GM18498 (cell line): ENCODE data around the gene LMCD1.

Source experiments
- ATAC-seq: cut with Tn5 transposase; IDR thresholded peaks from one replicate; pipeline ENCODE4 v1.9.1; 2021; ENCODE audit warnings: mild to moderate bottlenecking, moderate library complexity; ENCODE audit not compliant: unreplicated experiment

LMCD1 gene

DNA sequence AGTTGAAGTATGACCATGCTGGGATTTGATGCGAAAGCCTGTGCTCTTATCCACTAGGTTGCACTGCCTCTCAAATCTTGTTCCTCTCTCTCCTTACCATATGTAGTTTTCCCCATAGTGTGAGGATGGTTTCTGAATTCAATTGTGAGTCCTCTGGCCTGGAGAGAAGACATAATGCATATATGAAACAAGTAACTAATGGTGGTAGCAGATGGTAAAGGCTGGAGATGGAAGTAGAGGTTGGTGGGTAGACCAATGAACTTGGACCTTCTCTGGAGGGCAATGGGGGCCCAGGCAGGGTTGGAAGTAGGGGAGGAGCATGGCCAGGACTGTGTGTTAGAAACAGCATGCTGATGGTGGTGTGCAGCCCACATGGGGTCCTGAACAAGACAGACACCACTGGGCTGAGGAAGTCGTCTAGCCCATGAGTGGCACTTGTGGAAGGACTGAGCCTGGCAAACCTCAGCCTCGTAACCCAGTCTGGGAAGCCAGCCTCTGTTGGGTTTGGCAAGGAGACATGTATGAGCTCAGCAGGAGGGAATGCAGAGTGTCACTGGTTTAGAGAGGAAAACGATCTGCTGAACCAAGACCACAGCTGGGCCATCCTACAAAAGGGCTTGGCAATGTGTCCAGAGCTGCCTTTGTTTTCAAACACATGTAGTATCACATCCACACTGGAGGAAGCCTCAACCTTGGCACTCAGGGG lies 18.5 kb upstream of the LMCD1 start:
- no peak for ATAC-seq

DNA sequence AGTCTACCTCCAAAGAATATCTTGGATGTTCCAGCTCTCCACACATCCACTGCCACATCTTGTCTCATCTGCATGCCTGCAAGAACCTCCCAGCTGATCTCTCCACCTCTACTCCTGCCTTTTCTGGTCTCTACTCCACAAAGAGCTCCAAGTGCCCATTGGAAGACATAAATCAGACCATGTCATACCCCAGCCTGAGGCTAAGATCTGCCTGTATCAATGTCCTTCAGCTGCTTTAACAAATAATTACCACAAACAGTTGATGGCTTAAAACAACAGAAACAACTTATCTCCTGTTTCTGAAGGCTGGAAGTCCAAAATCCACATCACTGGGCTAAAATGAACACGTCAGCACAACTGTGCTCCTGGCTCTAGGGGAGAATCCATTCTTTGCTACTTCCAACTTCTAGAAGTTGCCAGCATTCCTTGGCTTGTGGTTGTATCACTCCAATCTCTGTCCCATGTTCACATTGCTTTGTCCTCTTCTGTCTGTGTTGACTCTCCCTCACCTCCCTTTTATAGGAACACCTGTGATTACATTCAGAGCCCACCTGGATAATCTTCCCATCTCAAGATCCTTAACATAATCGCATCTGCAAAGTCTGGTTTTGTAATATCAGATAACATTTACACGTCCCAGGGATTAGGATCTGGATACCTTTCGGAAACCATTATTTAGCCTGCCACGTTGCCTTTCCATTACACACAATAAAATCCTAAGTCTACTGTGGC lies 17.0 kb upstream of the LMCD1 start:
- no peak for ATAC-seq

- ATAC-seq, result no peak
Measured at GRCh38 chr3:8485141-8485870, 16.3 kb upstream of the LMCD1 start.

DNA sequence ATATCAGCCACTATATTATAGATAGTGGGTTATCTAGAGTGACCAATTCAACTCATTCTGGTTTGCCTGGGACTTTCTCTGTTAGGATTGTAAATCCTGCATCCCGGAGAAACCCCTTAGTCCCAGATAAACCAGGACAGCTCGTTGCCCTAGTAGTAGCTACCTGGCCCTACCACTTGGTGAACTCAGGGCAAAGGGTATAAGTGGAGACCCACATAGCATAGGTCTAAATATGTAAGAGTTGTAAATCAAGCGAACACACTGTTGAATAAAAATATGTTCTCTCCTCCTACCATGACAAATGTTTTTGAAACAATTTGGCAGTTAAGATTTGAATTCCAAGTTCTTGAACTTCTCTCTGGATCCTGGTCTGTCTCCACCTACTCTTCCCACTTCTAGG lies 15.7 kb upstream of the LMCD1 start:
- ATAC-seq, result no peak

- no peak for ATAC-seq
Measured at GRCh38 chr3:8486434-8486833, 15.2 kb upstream of the LMCD1 start.

DNA sequence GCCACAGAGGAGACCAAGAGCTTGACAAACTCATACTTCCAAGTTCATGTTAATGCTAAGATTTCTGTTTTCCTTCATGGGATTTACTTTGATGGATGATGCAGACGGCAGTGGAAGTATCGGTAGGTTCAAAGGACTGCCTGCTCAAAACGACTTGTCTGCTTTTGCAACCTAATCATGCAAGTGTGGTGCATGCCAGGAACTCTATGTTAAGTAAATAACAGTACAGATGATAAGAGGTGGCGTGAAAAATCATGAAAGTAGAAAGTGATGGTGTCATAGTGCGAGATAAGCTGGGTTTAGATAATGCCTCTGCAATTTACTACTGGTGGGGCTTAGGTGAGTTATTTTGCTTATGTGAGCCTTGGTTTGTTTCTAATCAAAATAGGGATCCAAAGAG lies 14.7 kb upstream of the LMCD1 start:
- no peak for ATAC-seq

- ATAC-seq, result no peak
Measured at GRCh38 chr3:8488411-8488810, 13.2 kb upstream of the LMCD1 start.

DNA sequence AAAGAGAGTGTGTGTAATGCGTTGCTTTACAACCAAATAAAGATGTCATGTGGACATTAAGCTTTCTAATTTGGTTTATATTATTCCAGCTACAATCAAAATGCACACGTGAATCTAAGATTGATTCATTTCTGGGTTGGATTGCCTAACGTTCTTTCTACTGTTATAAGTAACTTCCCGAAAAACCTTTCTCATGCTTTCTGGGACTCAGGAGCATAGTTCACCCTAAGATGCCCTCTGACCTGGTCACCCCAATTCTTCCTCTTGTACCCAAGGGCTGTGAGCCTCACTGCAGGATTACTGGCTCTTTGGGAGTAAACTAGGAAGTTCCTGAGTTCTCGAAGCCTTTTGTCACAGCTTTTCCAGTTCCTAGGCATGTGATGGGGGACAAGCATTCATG lies 12.7 kb upstream of the LMCD1 start:
- ATAC-seq, result no peak

DNA sequence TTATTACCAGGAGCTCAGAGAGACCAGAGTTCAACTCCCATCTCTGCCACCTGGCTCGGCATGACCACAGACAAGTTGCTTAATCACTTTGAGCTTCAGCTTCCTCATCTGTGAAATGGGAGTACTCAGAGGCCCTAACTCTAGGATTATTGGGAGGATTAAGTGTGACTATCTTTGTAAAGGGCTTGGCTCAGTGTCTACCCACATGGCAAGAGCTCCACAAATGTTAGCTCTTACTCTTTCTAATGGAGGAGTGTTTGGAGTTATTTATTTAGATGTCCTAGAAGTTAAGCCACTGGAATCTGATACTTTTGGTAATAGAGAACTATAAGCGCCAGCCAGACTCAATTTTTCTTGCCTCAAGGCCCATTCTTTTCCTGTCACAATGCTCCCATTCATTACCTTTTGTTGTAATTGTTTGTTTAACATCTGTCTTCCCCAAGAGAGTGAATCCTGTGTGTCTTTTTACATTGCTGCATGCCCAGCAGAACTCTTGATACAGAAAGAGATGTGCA lies 12.3 kb upstream of the LMCD1 start:
- no peak for ATAC-seq

DNA sequence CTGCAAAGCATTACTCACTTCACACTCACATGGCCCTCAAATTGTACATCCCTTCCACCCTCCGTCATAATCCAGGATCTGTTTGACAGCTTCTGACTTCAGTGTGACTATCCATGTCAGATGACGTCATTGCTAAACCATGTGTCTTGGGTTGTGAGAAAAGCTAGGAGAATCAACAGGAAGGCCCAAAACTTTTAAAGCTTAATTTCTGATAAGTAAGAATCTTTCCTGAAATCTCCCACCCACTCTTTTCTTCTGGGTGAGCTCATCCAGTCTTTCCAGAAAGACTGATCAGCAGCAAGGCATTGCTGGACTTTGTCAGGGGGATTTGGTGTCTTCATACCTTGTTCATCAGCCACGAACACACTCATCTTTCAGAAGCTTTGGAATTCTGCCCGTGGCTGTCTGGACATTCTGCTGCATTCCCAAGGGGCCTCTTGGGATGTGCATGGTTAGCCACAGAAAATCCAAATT lies 11.5 kb upstream of the LMCD1 start:
- ATAC-seq, result no peak

GRCh38 chr3:8491271-8492144 lies 10.1 kb upstream of the LMCD1 start:
- no peak for ATAC-seq

DNA sequence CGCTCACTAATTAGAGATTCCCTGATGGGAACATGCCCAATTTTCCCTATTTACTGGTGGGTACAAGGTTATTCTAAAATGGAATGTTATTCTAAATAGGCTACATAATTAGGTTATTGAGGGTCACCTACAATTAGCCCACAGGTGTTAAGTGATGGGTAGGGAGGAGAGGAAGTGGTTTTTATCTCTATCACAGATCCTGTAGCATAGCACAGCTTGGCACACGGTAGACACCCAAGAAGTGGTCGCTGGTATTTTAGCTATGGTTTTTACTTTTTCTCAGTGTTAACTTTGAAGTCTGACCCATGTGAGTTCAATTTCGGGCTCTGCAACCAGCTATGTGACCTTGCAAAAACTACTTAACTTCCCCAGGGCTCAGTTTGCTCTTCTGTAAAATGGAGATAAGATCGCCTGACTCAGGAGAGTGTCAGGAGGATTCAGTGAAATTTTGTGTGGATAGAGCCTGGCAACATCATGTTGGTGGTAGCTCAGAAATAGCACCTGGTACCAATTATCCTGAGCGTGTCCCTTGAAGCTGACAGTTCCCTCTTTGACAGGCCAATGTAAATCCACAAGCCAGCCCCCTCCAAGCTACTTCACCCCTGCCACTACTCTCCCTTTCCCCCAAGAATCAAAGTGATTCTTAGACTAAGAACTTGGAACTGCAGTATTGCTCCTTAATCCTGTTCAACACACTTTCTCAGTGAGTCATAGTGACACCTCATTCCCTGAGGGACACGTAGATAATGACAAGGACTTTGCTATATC lies 8.7 kb upstream of the LMCD1 start:
- no peak for ATAC-seq

DNA sequence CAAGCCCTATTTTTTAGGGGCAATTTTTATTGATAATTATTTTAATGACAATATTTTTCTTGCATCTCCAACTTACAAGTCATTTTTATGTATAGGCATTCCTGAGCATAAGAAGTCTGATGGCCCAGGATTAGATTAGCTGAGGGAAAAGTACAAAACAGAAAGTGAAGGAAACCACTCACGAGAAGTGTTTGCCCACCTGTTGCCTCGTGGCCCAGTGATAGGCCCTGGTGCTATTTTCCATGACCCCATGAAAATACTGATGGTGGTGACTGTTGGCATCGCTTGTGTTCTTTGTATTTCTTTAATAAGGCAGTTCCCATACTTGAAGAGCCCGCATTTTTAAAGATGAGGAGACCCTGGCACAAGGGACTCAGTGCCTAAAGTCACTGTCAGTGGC lies 7.9 kb upstream of the LMCD1 start:
- no peak for ATAC-seq

GRCh38 chr3:8494327-8494726 lies 7.3 kb upstream of the LMCD1 start:
- ATAC-seq, result no peak

DNA sequence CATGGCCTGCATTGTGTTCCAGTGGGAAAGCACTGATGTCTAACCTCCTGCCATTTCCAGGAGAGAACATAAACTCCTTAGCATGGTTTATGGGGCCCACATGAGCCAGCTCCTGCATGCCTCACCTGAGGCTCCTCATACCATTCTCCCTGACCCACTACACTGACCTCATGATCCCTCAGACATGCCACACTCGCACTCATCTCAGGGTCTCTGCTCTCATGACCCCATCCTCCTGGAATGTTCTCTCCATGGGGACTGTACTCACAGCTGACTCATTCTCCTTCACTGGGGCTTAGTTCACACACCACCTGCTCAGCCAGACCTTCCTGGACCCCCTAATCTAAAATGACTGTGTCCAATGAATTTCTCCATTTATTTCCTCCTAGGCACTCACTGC lies 4.0 kb upstream of the LMCD1 start:
- ATAC-seq, result no peak

DNA sequence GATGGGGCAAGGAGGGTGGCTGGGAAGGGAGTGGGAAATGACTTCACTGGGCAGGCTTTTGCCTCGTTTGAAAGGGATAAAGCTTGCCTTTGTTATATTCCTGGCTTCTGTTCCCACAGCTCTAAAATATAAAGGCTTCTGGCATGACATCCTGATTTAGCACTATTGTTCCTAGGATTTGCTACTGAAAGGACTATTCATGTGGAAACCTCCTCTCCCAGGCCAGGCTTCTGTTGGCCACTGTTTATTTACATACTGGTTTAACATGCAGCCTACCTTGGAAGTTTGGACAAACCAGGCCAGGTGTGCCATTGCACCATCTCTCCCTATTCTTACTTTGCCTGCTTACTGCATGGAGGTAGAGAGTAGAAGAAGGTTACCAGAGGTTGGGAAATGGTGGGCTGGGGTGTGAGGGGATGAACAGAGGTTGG lies 2.4 kb upstream of the LMCD1 start:
- ATAC-seq, result no peak

DNA sequence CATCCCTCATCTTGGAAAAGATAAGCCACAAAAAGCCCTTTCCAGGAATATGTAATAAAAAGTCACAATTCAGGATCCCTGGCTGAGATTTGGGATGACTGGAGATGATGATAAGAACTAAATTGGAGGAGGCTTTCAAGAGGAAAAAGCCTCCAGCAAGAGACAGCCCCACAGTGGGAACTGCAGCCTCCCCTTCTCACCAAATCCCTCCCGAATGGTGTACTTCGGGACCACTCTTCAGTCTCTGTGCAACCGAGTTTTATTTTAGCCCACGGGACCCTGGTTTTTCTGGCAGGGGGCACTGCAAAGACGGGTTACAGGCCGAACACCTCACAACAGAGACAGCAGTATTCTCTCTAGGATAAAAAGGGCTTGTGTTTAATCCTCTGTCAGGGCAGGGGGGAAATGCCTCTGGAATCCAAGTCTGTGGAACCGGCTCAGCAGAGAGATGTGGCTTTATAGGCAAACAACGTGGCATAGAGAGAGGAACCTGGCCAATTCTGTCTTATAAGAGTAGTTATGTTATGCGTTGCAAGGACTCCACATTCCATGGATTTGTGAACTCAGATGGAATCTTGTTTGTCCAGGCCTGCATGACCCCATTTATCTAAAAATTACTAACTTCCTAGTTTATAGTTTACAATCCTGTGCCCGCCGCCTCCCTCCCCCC lies 1.2 kb upstream of the LMCD1 start:
- no peak for ATAC-seq

DNA sequence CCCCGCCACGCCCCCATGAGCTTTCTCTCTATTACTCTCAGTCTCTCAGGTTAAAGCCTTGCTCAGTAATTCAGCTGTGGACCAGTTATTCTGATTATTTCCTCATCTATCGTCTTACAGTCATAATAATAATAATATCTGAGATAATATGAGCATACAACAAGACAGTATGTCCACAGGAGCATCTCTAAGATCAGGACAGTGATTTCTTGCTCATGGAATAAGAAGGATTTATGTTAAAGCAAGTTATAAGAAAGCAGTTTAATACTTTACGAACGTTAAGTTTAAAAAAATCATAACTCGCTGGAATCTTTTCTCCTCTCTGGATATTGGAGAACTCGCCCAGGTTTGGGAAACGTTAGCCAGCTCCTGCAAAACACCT lies 643 bp upstream of the LMCD1 start:
- no peak for ATAC-seq

DNA sequence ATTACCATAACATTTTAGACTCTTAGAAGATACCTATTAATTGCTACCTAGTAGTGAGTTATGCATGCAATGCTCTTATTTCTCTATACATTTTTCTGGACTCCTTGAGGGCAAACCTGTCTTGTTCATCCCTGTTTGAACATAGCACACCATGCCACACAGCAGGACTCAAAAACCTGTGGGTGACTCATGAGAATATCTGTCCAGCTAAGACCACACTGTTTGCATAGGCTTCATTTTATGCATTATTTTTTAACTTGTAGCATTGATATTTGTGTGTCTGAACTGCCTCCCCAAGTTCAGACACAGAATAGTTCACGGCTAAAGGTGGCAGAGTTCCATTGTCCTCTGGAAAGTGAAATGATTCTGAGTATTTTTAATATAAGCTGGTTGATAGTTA lies 1.8 kb downstream of the LMCD1 start:
- no peak for ATAC-seq
